Activated naive CD4-positive, alpha-beta T cell treated with anti-CD3 and anti-CD28 coated beads for 36 hours (primary cell): ENCODE measurements around the gene CYP27B1. TPM values are rescaled to one million over a fixed set of nuclear protein-coding genes. Genes with fewer than 3 reads are reported as not detected.

ENCODE experiments used
- CTCF ChIA-PET: fragments of 350-600 bp; sonication (Branson Sonifier 250); formaldehyde crosslinking; loops from one replicate; lab custom pipeline; 2021; ENCODE audit warnings: antibody characterized with exemption; lab: Charles Lee
- DNase-seq: peaks from one replicate; pipeline ENCODE4 v3.0.0-alpha.2; 2020
- H3K27ac Mint-ChIP-seq: one replicate; pipeline ENCODE4 v1.8.0; 2021; ENCODE audit warnings: mild to moderate bottlenecking, mixed read lengths
- H3K27me3 Mint-ChIP-seq: one replicate; pipeline ENCODE4 v1.8.0; 2021; ENCODE audit warnings: low read depth, mixed read lengths
- H3K36me3 Mint-ChIP-seq: one replicate; pipeline ENCODE4 v1.8.0; 2021; ENCODE audit warnings: low read depth, mixed read lengths
- H3K4me1 Mint-ChIP-seq: one replicate; pipeline ENCODE4 v1.8.0; 2021; ENCODE audit warnings: low read depth, mixed read lengths
- H3K4me3 Mint-ChIP-seq: one replicate; pipeline ENCODE4 v1.8.0; 2021; ENCODE audit warnings: mild to moderate bottlenecking, moderate library complexity, mixed read lengths
- H3K9me3 Mint-ChIP-seq: one replicate; pipeline ENCODE4 v1.8.0; 2021; ENCODE audit warnings: mixed read lengths
- intact Hi-C: fragments of 100-400 bp; cut with micrococcal nuclease; formaldehyde crosslinking; loops from one replicate; pipeline ENCODE4 v1.15.1; 2023
- total RNA-seq, 2 experiments: library from RNA; stranded (reverse); gene quantifications; one replicate each; pipeline ENCODE4 v1.2.3, GENCODE V29; 2021

The CYP27B1 gene
- total RNA-seq, 2 experiments from 2014 or later: 5.4 to 6.1 TPM

DNA sequence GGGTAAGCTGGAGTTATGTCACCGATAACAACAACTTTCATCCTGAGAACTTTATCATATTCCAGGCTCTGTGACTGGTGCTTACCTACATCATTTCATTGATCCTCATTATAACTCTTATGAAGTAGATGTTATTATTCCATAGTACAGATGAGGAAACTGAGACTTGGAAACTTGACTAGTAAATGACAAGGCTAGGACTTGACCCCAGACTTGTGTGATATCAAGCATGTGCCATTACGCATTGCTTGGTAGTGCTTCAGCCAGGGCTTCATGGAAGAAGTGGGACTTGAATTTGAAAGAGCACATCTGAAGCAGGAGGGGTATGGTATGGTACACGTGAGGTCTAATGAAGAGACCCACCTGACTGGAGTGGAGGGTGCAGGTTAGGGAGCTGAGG is 39.8 kb upstream of the CYP27B1 start:
- no peak for DNase-seq
- no peak overlapping the region for H3K4me3 Mint-ChIP-seq
- peaks cover 2% of the 10 kb centered on the region for H3K36me3 Mint-ChIP-seq
- H3K27me3 Mint-ChIP-seq: no peaks in the 10 kb centered on the region
- H3K4me1 Mint-ChIP-seq: no peaks in the 10 kb centered on the region
- no peak overlapping the region for H3K27ac Mint-ChIP-seq
- no peaks in the 10 kb centered on the region for H3K9me3 Mint-ChIP-seq
- CTCF ChIA-PET: interaction anchor here (21.5 kb wide), 1 partner anchor 95 kb away, joined by 255 read pairs; no protein-coding TSS in a partner anchor
- intact Hi-C loops: no loop called here

GRCh38 chr12:57803319-57803893 is 36.5 kb upstream of the CYP27B1 start:
- no peak overlapping the region for H3K4me3 Mint-ChIP-seq
- H3K27ac Mint-ChIP-seq: no peak overlapping the region
- CTCF ChIA-PET: interaction anchor here (0.9 to 21.5 kb wide), 22 partner anchors 9 to 1796 kb away, joined by 3 to 255 read pairs (median 5); partner anchors contain the start of gene TSFM
- intact Hi-C loops: loop anchor here (1.0 kb wide), 3 partner anchors 28 to 102 kb away; no protein-coding TSS in a partner anchor
- DNase-seq: peak; percentile 51
- no peaks in the 10 kb centered on the region for H3K9me3 Mint-ChIP-seq
- H3K36me3 Mint-ChIP-seq: peaks cover 2% of the 10 kb centered on the region
- no peaks in the 10 kb centered on the region for H3K4me1 Mint-ChIP-seq
- no peaks in the 10 kb centered on the region for H3K27me3 Mint-ChIP-seq

DNA sequence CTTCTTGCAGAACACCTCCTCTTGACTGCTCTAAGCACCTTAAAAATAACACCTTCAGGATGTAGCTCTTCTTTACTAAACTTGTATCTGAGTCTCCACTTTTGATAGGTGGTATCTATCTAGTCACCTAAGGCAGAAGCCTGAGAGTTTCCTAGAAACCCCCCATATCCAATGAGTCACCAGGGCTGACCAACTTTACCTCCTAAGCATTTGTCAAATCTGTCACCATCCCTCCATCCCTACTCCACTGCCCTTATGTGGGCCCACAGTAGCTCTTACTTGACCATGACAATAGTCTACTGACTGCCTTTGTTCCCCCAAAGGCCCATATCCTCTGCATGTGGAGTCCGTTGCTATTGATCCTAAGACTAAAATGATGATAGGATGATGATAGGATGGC is 35.7 kb upstream of the CYP27B1 start:
- intact Hi-C loops: loop anchor here (1.0 kb wide), 3 partner anchors 29 to 103 kb away; no protein-coding TSS in a partner anchor
- no peak for DNase-seq
- H3K4me1 Mint-ChIP-seq: no peaks in the 10 kb centered on the region
- H3K9me3 Mint-ChIP-seq: no peaks in the 10 kb centered on the region
- CTCF ChIA-PET: interaction anchor here (0.7 to 21.5 kb wide), 22 partner anchors 8 to 129 kb away, joined by 3 to 255 read pairs (median 5); partner anchors contain the start of gene TSFM
- H3K36me3 Mint-ChIP-seq: peaks cover 2% of the 10 kb centered on the region
- H3K27ac Mint-ChIP-seq: no peak overlapping the region
- no peak overlapping the region for H3K4me3 Mint-ChIP-seq
- no peaks in the 10 kb centered on the region for H3K27me3 Mint-ChIP-seq

- Mint-ChIP-seq H3K4me3 (no peak overlapping the region), H3K36me3 (peaks cover 10% of the 10 kb centered on the region), H3K9me3 (no peaks in the 10 kb centered on the region), H3K27ac (no peak overlapping the region), H3K4me1 (no peaks in the 10 kb centered on the region), H3K27me3 (no peaks in the 10 kb centered on the region)
- DNase-seq: no peak
- intact Hi-C loops: no loop called here
- CTCF ChIA-PET: interaction anchor here (21.5 kb wide), 1 partner anchor 101 kb away, joined by 255 read pairs; no protein-coding TSS in a partner anchor
Measured at GRCh38 chr12:57800965-57801364, 34.1 kb upstream of the CYP27B1 start.

GRCh38 chr12:57797933-57798332 is 31.1 kb upstream of the CYP27B1 start:
- DNase-seq: no peak

GRCh38 chr12:57796996-57797395 is 30.1 kb upstream of the CYP27B1 start:
- no peak for DNase-seq
- peaks cover 20% of the 10 kb centered on the region for H3K36me3 Mint-ChIP-seq
- no peaks in the 10 kb centered on the region for H3K9me3 Mint-ChIP-seq
- peak overlapping the region; percentile 4 for H3K27ac Mint-ChIP-seq
- peaks cover 13% of the 10 kb centered on the region for H3K4me1 Mint-ChIP-seq
- CTCF ChIA-PET: interaction anchor here (2.7 to 21.5 kb wide), 2 partner anchors 14 to 105 kb away, joined by 8 to 255 read pairs; partner anchors contain the start of gene TSFM
- H3K4me3 Mint-ChIP-seq: no peak overlapping the region
- intact Hi-C loops: no loop called here
- H3K27me3 Mint-ChIP-seq: no peaks in the 10 kb centered on the region

More at GRCh38 chr12:57797933-57798332, 31.1 kb upstream of the CYP27B1 start:
- H3K27ac Mint-ChIP-seq: no peak overlapping the region
- CTCF ChIA-PET: interaction anchor here (2.7 to 21.5 kb wide), 2 partner anchors 15 to 104 kb away, joined by 8 to 255 read pairs; partner anchors contain the start of gene TSFM
- no peaks in the 10 kb centered on the region for H3K27me3 Mint-ChIP-seq
- intact Hi-C loops: no loop called here
- no peaks in the 10 kb centered on the region for H3K9me3 Mint-ChIP-seq
- peaks cover 11% of the 10 kb centered on the region for H3K4me1 Mint-ChIP-seq
- H3K36me3 Mint-ChIP-seq: peaks cover 15% of the 10 kb centered on the region
- H3K4me3 Mint-ChIP-seq: no peak overlapping the region

GRCh38 chr12:57795354-57795753 is 28.5 kb upstream of the CYP27B1 start:
- Mint-ChIP-seq H3K36me3 (peaks cover 21% of the 10 kb centered on the region), H3K9me3 (no peaks in the 10 kb centered on the region)
- CTCF ChIA-PET: interaction anchor here (1.1 to 2.1 kb wide), 3 partner anchors 8 to 39 kb away, joined by 3 to 14 read pairs (median 4); no protein-coding TSS in a partner anchor

DNA sequence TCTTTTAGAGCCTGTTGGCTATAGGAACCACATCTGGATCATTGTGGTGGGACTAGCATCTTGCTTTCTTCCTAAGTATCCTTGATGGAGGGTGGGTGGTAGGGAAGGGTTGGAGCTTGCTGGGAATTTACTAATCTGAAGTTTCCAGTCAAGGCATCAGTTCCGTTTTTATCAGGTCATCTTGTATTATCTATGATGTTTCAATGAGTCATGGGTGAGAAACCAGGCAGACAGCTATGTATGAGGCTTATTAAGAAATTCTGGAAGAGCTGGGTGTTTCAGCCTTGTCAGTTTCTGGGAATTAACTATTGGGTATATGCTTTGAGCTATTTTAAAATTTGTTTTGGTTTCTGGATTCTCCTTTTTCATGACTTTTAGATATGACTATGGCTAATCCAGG is 27.0 kb upstream of the CYP27B1 start:
- DNase-seq: no peak
- H3K9me3 Mint-ChIP-seq: no peaks in the 10 kb centered on the region
- CTCF ChIA-PET: interaction anchor here (1.0 to 2.7 kb wide), 6 partner anchors 9 to 111 kb away, joined by 3 to 20 read pairs (median 4); partner anchors contain the start of gene TSFM
- H3K27ac Mint-ChIP-seq: peak overlapping the region; percentile 76
- intact Hi-C loops: no loop called here
- peaks cover 23% of the 10 kb centered on the region for H3K36me3 Mint-ChIP-seq
- no peak overlapping the region for H3K4me3 Mint-ChIP-seq
- H3K4me1 Mint-ChIP-seq: peaks cover 13% of the 10 kb centered on the region
- H3K27me3 Mint-ChIP-seq: no peaks in the 10 kb centered on the region

More at GRCh38 chr12:57795354-57795753, 28.5 kb upstream of the CYP27B1 start:
- Mint-ChIP-seq H3K27ac (no peak overlapping the region), H3K4me1 (peaks cover 13% of the 10 kb centered on the region), H3K4me3 (no peak overlapping the region), H3K27me3 (no peaks in the 10 kb centered on the region)
- DNase-seq: no peak
- intact Hi-C loops: no loop called here

DNA sequence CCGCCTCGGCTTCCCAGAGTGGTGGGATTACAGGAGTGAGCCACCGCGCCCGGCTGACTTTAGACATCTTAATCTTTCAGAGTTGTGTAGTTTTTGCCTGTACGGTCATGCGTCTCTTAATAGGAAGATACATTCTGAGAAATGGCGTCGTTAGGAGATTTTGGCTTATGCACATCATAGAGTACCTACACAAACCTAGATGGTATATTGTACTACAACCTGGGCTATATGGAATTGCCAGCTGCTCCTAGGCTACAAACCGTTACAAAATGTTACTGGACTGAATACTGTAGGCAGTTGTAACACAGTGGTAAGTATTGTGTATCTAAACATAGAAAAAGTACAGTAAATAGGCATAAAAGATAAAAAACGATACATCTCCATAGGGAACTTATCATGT is 17.0 kb upstream of the CYP27B1 start:
- CTCF ChIA-PET: interaction anchor here (0.9 to 2.9 kb wide), 12 partner anchors 9 to 123 kb away, joined by 3 to 20 read pairs (median 5); no protein-coding TSS in a partner anchor
- Mint-ChIP-seq H3K27ac (peak overlapping the region; percentile 15), H3K4me1 (peaks cover 31% of the 10 kb centered on the region), H3K36me3 (peaks cover 26% of the 10 kb centered on the region), H3K4me3 (peak overlapping the region; percentile 68), H3K9me3 (no peaks in the 10 kb centered on the region), H3K27me3 (no peaks in the 10 kb centered on the region)
- intact Hi-C loops: loop anchor here (2.0 to 5.0 kb wide), 2 partner anchors 19 to 202 kb away; no protein-coding TSS in a partner anchor
- no peak for DNase-seq

GRCh38 chr12:57783466-57783801 is 16.6 kb upstream of the CYP27B1 start:
- peaks cover 29% of the 10 kb centered on the region for H3K4me1 Mint-ChIP-seq
- peak overlapping the region; percentile 100 for H3K4me3 Mint-ChIP-seq
- intact Hi-C loops: loop anchor here (2.0 to 5.0 kb wide), 2 partner anchors 19 to 201 kb away; no protein-coding TSS in a partner anchor
- CTCF ChIA-PET: interaction anchor here (0.8 to 2.9 kb wide), 17 partner anchors 10 to 124 kb away, joined by 3 to 20 read pairs (median 5); partner anchors contain the start of genes AVIL and CDK4
- H3K27ac Mint-ChIP-seq: no peak overlapping the region
- DNase-seq: no peak
- H3K36me3 Mint-ChIP-seq: peaks cover 22% of the 10 kb centered on the region
- H3K9me3 Mint-ChIP-seq: no peaks in the 10 kb centered on the region
- no peaks in the 10 kb centered on the region for H3K27me3 Mint-ChIP-seq

DNA sequence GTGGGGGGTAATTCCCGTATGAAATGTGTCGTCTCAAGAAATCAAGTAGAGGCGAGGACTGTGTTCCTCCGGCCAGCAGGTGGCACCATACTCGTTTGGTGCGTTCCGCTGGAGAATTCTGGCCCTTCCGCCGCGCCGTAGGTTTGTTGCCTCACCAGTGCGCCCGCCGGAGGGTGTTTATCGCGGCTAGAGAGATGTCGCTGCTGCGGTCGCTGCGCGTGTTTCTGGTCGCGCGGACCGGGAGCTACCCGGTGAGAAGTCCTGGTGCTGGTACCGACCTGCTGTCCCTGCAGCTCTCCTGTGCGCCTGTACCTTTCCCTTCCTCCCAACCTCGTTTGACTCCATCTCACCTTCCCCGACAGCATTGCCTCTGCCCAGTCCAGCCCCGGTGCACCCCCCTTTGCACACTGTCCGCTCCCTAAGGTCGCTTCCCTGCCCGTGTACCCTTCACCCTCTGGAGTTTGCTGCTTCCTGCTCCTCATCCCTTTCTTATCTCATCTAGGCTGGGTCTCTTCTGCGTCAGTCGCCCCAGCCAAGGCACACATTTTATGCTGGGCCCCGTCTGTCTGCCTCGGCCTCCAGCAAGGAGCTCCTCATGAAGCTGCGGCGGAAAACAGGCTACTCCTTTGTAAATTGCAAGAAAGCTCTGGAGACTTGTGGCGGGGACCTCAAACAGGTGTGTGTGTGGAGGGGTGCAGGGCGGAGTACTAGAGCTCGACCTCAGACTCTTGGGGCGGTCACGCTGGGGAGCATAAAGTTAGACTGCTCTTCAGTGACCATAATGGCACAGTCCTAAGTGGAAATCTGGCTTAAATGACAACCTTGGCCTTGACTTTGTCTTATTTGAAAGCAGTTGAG is 16.0 kb upstream of the CYP27B1 start, which contains the start of gene TSFM:
Gene TSFM, plus strand, starts transcription at position 180 of the 858 bp plus-strand sequence. Its CDS starts 15 bp downstream, at position 195.
- intact Hi-C loops: loop anchor here (1.0 to 5.0 kb wide), 8 partner anchors 11 to 201 kb away; partner anchors contain the start of genes CDK4, EEF1AKMT3 and METTL1
- DNase-seq: peak; percentile 99

More for the DNA sequence above, 16.0 kb upstream of the CYP27B1 start, which contains the start of gene TSFM:
- CTCF ChIA-PET: interaction anchor here (0.6 to 2.9 kb wide), 21 partner anchors 10 to 124 kb away, joined by 3 to 20 read pairs (median 5); partner anchors contain the start of genes AVIL and CDK4
- Mint-ChIP-seq H3K27me3 (no peaks in the 10 kb centered on the region), H3K4me3 (peak within 1 kb of the TSS; percentile 100), H3K27ac (peak within 1 kb of the TSS; percentile 86), H3K9me3 (no peaks in the 10 kb centered on the region), H3K36me3 (peaks cover 20% of the 10 kb centered on the region), H3K4me1 (peaks cover 29% of the 10 kb centered on the region)
